Hepatocyte (in vitro differentiated cells): Measurements from ENCODE around the gene IFI44L.

Source experiments
- EZH2 ChIP-seq: fragments of 200-600 bp; sonication (generic); IDR thresholded peaks from 2 replicates; pipeline ENCODE4 v1.6.1; 2016; ENCODE audit warnings: antibody characterized with exemption, mild to moderate bottlenecking, borderline replicate concordance
- EZH2phosphoT487 ChIP-seq: fragments of 200-600 bp; sonication (generic); IDR thresholded peaks from one replicate; pipeline ENCODE4 v1.6.1; 2018; ENCODE audit warnings: antibody characterized with exemption, mild to moderate bottlenecking, low read depth, moderate library complexity; ENCODE audit not compliant: unreplicated experiment, severe bottlenecking
- TF ChIP-seq, protein P1 (sequence below): fragments of 200-600 bp; sonication (generic); IDR thresholded peaks from 2 replicates; pipeline ENCODE4 v1.5.1; 2016; ENCODE audit warnings: antibody characterized with exemption, mild to moderate bottlenecking; ENCODE audit not compliant: poor library complexity

GRCh38 chr1:78667939-78668338 lies 47.7 kb downstream of the IFI44L start:
- TF ChIP-seq EZH2 = no peak
- TF ChIP-seq, protein P1, sequence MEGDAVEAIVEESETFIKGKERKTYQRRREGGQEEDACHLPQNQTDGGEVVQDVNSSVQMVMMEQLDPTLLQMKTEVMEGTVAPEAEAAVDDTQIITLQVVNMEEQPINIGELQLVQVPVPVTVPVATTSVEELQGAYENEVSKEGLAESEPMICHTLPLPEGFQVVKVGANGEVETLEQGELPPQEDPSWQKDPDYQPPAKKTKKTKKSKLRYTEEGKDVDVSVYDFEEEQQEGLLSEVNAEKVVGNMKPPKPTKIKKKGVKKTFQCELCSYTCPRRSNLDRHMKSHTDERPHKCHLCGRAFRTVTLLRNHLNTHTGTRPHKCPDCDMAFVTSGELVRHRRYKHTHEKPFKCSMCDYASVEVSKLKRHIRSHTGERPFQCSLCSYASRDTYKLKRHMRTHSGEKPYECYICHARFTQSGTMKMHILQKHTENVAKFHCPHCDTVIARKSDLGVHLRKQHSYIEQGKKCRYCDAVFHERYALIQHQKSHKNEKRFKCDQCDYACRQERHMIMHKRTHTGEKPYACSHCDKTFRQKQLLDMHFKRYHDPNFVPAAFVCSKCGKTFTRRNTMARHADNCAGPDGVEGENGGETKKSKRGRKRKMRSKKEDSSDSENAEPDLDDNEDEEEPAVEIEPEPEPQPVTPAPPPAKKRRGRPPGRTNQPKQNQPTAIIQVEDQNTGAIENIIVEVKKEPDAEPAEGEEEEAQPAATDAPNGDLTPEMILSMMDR = no peak
- no peak for TF ChIP-seq EZH2phosphoT487
